MM.1S (cell line): ENCODE measurements around the gene PITPNM1.

Experiments
- EZH2 ChIP-seq: fragments of 300-600 bp; sonication (generic); optimal IDR thresholded peaks from 2 replicates; pipeline ENCODE3; 2017; ENCODE audit warnings: low read depth, mild to moderate bottlenecking, antibody characterized with exemption, low read length, mixed read lengths
- EZH2phosphoT487 ChIP-seq: fragments of 300-600 bp; sonication (generic); IDR thresholded peaks from 2 replicates; pipeline ENCODE4 v1.6.1; 2018; ENCODE audit warnings: antibody characterized with exemption, low read length
- TF ChIP-seq, protein P1 (sequence below): fragments of 300-600 bp; sonication (generic); IDR thresholded peaks from 2 replicates; pipeline ENCODE4 v1.5.1; 2016; ENCODE audit warnings: antibody characterized with exemption, low read length, mixed read lengths

DNA sequence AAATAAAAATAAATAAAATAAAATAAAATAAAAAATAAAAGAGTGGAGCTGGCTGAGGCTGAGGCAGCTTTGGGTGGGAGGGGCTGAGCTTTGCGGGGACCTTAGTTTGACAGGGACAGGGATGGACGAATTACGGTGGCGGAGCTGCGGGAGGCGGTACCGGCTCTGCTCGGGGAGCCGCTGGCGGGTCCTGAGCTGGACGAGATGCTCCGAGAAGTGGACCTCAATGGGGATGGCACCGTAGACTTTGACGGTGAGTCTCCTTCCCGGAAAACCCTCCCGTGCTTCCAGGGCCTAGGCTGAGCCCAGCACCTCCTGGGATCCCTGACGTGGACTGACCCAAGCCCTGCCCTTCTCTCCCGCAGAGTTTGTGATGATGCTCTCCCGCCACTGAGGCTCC is 46.9 kb downstream of the PITPNM1 start:
- TF ChIP-seq, protein P1, sequence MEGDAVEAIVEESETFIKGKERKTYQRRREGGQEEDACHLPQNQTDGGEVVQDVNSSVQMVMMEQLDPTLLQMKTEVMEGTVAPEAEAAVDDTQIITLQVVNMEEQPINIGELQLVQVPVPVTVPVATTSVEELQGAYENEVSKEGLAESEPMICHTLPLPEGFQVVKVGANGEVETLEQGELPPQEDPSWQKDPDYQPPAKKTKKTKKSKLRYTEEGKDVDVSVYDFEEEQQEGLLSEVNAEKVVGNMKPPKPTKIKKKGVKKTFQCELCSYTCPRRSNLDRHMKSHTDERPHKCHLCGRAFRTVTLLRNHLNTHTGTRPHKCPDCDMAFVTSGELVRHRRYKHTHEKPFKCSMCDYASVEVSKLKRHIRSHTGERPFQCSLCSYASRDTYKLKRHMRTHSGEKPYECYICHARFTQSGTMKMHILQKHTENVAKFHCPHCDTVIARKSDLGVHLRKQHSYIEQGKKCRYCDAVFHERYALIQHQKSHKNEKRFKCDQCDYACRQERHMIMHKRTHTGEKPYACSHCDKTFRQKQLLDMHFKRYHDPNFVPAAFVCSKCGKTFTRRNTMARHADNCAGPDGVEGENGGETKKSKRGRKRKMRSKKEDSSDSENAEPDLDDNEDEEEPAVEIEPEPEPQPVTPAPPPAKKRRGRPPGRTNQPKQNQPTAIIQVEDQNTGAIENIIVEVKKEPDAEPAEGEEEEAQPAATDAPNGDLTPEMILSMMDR: no peak
- TF ChIP-seq EZH2 (no peak), EZH2phosphoT487 (no peak)
